Measurements from ENCODE around the gene MEIS1.

Gene MEIS1

GRCh38 chr2:66507673-66508201 is 72.8 kb downstream of the MEIS1 start:
- no peak for DNase-seq (ENCODE audit: low read depth in 2 of 2)

- DNase-seq (ENCODE audit: low read depth in 2 of 2), result no peak
These were observed 73.7 kb downstream of the MEIS1 start for GRCh38 chr2:66508484-66509071.

- no peak for DNase-seq (ENCODE audit: low read depth in 2 of 2)
These were observed 74.4 kb downstream of the MEIS1 start for GRCh38 chr2:66509326-66509811.

- DNase-seq (ENCODE audit: low read depth in 2 of 2), result no peak
These were observed 77.7 kb downstream of the MEIS1 start for GRCh38 chr2:66512626-66513025.

GRCh38 chr2:66515743-66516142 is 80.8 kb downstream of the MEIS1 start:
- no peak for DNase-seq (ENCODE audit: low read depth in 2 of 2)

GRCh38 chr2:66516499-66516898 is 81.6 kb downstream of the MEIS1 start:
- DNase-seq (ENCODE audit: low read depth in 2 of 2), result no peak

- no peak for DNase-seq (ENCODE audit: low read depth in 2 of 2)
These were observed 82.8 kb downstream of the MEIS1 start for GRCh38 chr2:66517772-66518171.

GRCh38 chr2:66519264-66519843 is 84.4 kb downstream of the MEIS1 start:
- DNase-seq (ENCODE audit: low read depth in 2 of 2), result no peak

- no peak for DNase-seq (ENCODE audit: low read depth in 2 of 2)
These were observed 86.5 kb downstream of the MEIS1 start for GRCh38 chr2:66521291-66521922.

- no peak for DNase-seq (ENCODE audit: low read depth in 2 of 2)
These were observed 87.9 kb downstream of the MEIS1 start for GRCh38 chr2:66522611-66523376.

GRCh38 chr2:66523377-66523969 is 88.5 kb downstream of the MEIS1 start:
- no peak for DNase-seq (ENCODE audit: low read depth in 2 of 2)

GRCh38 chr2:66523990-66524389 is 89.1 kb downstream of the MEIS1 start:
- no peak for DNase-seq (ENCODE audit: low read depth in 2 of 2)

- DNase-seq (ENCODE audit: low read depth in 2 of 2), result no peak
These were observed 90.7 kb downstream of the MEIS1 start for GRCh38 chr2:66525606-66526005.

- no peak for DNase-seq (ENCODE audit: low read depth in 2 of 2)
These were observed 91.3 kb downstream of the MEIS1 start for GRCh38 chr2:66526180-66526579.

GRCh38 chr2:66528974-66529724 is 94.2 kb downstream of the MEIS1 start:
- no peak for DNase-seq (ENCODE audit: low read depth in 2 of 2)

- no peak for DNase-seq (ENCODE audit: low read depth in 2 of 2)
These were observed 95.7 kb downstream of the MEIS1 start for GRCh38 chr2:66530651-66531050.

- no peak for DNase-seq (ENCODE audit: low read depth in 2 of 2)
These were observed 96.2 kb downstream of the MEIS1 start for GRCh38 chr2:66531155-66531554.

GRCh38 chr2:66531567-66531966 is 96.6 kb downstream of the MEIS1 start:
- no peak for DNase-seq (ENCODE audit: low read depth in 2 of 2)

GRCh38 chr2:66532972-66533868 is 98.3 kb downstream of the MEIS1 start:
- no peak for DNase-seq (ENCODE audit: low read depth in 2 of 2)

- DNase-seq (ENCODE audit: low read depth in 2 of 2), result no peak
These were observed 99.5 kb downstream of the MEIS1 start for GRCh38 chr2:66534461-66534860.
